GM21447 (cell line): ENCODE measurements around the gene ITGA5.
"Not testable (repeated sequence)": the region's sequence is repeated elsewhere in the genome, so short reads cannot be mapped to it uniquely, and the experiment has no call there.

Experiments used
- ATAC-seq: cut with Tn5 transposase; IDR thresholded peaks from one replicate; pipeline ENCODE4 v1.9.1; 2021; ENCODE audit not compliant: unreplicated experiment

ITGA5 gene

DNA sequence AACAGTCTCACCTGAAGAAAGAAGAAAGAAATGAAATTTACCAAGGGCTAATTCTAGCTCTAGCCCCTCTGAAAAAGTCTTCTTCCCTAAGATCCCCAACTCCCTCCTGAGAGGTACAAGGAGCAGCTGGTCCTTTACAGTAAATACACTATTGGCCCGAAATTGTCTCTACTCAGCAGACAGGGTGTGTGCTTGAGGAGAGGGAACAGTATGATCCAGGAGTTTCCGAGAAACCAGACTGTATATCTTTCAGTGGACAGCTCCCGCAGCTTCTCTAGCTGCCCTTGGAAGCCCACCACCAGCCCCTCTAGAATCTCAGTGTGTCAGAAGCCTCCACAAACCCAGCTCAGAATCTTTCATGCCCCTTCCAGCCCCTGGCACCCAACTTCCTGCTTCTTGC lies 62.8 kb downstream of the ITGA5 start:
- ATAC-seq = no peak

DNA sequence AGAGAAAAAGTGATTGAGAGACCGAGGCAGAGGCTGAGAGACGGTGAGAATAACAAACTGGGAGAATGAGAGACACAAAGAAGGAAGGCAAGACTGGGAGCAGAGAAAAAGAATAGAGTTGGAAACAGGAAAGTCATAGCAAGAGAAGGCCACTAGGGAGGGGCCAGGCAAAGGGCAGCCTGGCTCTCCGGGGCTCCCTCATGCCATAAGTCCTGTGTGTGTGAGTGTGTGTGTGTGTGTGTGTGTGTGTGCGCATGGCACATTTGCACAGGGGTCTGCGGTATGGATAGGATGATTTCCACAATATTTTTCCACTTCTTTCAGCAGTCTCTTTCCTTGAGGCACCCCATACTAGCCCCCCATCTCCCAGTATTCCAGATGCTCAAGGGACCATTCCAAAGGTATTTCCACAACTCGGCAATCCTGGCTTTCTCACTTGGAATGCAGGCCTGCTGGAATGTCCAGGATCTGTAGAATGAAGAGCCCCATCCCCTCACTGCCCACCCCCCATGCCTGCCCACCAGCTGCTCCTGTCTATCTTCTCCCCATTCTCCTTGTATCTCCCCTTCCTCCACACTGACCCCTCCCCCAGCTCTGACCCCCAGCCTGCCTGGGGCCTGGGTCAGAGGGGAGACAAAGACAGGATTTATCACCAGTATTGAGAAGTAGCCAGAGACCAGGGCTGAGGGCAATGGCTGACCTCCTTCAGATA lies 63.8 kb downstream of the ITGA5 start:
- no peak for ATAC-seq

GRCh38 chr12:54354271-54354670 lies 64.8 kb downstream of the ITGA5 start:
- ATAC-seq = not testable (repeated sequence)

DNA sequence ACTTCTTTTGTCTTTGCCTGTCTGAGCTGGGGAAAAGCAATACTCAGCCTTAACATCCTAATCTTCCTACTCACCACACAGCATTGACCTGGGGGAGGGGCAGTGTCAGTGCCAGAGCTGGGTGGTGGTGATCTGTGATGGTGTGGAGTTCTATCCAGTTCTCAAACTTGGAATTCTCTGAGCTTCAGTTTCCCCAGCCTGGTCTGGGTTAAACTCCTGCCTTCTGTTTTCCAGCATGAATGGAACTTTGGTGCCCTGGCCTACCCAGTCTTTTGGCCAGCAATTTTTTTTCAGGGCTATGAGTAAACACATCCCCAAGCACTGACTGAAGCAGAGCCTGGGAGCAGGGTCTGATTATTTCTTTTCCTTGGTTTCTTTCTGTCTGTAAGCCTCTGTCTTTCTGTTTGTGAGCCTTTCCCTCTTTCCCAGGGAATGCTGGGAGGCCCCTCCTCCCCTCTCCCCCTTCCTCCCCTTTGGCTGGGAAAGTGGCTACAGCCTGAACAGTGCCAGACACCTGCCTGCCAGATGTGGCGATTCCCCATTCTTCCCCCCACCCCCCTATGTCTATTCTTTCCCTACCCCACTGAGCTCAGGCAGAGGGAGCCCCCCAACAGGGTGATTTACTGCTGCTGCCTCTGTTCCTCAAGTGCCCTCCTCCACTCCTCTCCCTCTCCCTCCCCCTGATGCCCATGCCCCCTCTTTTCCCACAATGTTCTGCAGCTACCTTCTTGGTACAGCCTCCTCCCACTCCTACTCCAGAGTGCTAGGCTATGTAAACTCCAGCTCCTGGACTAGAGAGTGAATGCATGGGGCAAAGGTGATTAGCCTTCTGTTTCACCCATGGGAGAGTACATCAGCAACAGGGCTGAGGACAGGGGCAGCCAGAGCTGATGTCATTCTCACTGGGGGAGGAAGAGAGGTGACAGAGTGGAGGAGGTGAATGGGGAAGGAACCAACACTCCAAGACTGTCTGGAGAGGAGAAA lies 65.9 kb downstream of the ITGA5 start:
- no peak for ATAC-seq

DNA sequence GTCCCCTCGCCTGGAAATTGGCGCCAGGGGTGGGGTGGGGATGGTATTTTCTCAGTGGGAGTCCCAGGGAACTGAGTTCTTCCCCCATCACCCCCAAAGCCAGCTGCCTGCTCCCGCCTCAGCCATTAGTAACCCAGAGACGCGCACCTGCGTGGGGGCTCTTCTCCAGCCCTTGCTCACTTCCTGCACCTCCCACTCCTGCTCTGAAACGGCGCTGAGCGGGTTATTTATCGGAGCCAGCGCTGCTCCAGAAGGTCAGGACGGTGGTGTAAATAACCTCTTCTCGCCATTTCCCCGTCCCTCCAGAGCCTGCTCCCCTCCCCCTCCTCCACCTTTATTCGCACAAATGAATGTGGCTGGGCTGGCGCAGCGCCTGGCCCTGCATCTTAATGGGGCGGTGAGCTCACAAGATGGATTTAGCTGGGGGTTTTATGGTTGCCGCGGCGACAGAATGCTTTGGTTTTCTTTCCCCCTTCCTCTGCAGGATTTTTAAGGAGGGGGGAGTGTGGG lies 67.0 kb downstream of the ITGA5 start:
- no peak for ATAC-seq

- no peak for ATAC-seq
Observed at GRCh38 chr12:54351341-54351740, 67.7 kb downstream of the ITGA5 start.

DNA sequence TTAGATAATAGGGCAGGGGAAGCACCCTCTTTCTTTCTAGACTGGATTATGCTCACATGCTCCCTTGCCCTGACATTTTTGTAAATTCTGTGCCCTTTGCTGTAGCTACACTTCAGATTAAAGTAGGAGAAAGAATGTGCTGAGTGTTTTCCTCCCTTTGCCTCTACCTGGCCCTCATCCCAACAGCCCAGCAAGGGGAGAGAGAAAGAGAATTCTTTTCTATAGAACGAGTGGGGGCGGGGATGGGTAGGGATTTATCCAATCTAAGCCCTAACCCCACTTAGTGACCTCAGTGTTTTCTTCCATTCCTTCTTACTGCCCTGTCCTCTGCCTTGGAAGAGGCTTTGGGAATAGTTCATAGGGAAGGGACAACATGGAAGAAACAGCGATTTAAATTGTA lies 68.3 kb downstream of the ITGA5 start:
- ATAC-seq = no peak

GRCh38 chr12:54349679-54350078 lies 69.4 kb downstream of the ITGA5 start:
- no peak for ATAC-seq

DNA sequence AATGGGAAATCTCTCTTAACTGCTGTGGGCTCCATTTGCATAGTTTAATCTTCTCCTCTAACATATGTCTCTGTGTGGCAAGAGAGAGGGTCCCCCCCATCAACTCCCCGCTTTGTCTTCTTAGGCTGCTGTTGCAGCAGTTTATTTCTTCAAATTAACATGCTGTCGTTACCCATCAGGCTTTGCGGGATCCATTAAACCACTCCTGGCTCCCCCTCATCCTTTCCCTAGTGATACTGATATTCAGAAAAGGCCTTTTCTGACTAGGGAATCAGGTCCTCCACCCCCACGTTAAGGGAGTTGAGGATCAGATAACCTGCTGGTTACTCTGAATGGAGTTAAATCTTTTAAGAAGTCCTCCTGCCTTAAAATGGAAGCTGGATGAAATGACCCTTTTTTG lies 70.0 kb downstream of the ITGA5 start:
- ATAC-seq = no peak
